ENCODE measurements around the gene STOX2.
"Not testable (repeated sequence)": the region's sequence is repeated elsewhere in the genome, so short reads cannot be mapped to it uniquely, and the experiment has no call there.

Gene STOX2

DNA sequence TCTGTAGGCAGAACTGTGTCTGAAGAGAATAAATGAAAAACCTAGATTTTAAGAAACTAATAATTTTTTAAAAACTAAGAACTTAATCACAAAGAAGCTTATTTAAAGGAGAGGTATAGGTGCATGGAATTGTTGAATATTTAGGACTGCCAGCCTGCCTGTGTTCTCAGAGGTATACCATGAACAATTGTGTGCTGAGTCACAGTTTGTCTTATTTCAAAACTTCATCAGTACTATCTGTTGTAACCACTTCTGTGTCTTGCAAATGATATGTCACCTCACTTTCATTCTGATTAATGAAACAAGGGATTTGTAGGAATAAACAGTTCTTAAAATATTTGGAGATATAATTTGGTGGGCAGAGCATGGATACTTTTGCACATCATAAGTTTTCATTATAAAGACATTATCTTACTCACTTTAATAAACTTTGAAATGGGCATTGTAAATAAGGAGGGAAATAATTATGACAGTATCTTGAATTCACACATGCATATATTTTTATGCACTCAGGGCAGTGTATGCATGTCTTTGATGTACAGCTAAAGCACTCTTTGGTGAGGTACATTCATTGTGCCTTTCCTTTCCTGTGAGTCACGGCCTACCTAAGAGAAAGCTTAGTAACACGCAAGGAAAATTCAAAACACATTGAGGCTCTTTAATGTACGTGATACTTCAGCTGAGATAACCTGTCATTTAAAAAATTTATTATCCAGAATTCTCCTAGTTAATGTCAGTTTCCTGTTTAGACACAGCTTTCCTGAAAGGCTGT is 31.7 kb downstream of the STOX2 start:
- no peak for DNase-seq

DNA sequence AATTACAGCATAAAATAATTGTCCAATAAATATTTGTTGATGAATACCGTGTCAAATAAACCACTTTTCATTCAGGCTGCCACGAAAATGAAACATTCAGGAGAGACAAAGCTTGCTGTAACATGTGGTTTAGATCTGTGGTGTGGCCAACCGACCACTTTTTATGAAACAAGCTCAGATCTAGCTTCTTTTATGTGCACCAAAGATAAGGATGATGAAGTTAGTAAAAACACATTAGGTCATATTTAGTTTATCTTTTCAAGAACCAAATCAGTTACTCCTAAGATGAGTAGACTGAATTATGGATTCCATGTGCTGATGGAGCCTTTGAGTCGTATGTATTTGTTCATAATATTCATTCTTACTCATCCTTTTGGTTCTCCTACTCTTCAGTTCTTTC is 35.8 kb downstream of the STOX2 start:
- DNase-seq = no peak

DNA sequence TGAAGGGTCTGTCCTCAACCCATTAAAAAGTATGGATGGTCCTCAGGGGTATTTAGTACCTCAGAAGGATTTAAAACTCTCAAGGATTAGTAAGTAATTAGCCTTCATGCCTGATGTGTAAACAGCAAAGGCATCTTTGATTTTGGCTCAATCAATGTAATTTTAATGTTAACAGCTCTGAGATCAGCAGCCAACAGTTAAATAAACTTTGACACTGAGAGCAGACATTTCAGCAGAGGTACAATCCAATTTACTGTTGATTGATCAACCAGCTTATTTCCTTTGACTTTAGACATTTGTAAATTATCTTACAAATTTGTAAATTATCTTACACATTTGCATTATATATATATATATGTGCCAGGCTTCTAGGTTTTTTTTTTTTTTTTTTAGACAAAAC is 36.9 kb downstream of the STOX2 start:
- DNase-seq = no peak

DNA sequence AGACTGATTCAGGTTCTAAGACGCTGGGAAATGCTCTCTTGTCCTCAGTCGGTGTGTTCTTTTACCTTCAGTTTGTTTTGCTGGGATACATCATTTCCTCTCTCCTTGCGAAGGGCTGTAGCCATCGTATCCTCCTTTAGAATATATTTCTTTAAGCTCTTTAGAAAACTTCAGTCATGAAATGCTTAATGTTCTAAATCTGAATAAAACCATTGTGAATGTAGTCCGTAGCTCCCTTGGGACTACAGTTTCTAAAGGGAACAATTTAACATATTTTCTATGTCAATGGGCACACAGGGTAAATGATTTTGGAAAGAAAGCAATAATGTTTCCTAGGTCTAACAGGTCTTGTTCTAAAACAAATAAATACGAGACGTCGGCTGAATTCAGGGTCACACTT is 40.6 kb downstream of the STOX2 start:
- no peak for DNase-seq

GRCh38 chr4:183950536-183950935 is 45.4 kb downstream of the STOX2 start:
- DNase-seq = no peak

DNA sequence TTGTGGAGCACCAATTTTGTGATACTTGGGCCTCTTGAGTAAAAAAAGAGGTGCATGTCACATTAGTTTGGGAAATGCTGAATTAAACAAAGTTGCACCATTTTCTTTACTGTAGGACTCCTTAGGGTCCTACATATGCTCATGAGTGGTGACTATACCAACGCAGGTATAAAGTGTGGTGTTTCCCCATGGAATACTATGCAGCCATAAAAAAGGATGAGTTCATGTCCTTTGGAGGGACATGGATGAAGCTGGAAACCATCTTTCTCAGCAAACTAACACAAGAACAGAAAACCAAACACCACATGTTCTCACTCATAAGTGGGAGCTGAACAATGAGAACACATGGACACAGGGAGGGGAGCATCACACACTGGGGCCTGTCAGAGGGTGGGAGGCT is 47.5 kb downstream of the STOX2 start:
- DNase-seq = not testable (repeated sequence)

DNA sequence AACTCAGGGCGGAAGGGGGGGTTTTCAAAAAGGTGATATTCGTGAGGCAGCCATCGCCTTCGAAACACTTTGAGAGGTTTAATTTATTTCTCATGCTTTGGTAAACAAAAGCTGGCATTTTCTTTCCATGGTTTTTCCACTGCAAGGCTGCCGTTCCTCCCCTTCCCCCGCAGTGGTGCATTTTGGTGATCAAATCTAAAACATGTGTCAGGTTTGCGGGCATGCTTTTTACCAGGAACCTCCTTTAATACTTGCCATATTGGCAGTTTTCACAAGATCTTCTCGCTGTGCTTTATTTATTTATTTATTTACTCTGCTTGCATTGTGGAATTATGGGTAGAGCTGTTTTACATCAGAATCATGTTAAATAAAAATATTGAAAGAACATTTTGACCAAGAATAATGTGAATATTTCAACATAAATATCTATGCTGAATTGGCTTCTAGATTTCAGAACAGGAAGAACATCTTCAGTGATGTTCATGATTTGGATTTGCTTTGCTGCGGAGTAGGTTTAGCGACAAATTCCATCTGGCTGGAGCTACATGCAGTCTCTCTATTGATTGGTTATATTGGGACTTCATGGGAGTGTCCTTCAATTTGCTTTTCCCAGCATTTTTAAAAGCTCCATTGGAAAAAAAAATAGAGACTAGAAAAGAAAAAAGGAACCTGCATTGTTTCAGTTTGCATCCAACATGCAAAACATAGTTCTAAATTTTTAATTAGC is 54.4 kb downstream of the STOX2 start:
- DNase-seq = no peak

GRCh38 chr4:183960046-183960420 is 54.9 kb downstream of the STOX2 start:
- DNase-seq = no peak

DNA sequence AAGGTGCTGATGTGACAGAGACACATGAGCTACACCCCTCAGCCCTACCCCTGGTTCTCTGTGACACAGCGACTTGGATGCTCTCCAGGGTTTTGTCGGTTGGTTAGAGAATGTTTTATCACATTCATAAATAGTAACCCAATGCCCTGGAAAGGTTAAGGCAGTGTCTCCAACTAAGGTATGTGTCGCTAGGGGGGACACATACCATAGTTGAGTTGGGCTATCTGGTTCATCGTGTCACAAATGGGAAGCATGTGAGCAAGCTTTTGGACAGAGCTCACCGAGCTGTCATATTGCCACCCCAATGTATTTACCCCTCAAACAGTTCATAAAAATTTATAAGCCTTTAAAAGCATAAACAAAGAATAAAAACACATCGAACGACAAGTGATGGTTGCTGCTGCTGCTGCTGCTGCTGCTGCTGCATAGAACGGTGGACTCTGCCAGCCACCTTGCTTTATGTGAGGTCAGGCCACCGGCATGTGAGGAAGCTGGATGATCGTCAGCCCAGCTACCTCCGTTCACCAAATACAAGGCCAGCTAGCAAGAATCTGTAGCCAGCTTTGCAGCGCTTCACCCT is 55.9 kb downstream of the STOX2 start:
- DNase-seq = no peak

DNA sequence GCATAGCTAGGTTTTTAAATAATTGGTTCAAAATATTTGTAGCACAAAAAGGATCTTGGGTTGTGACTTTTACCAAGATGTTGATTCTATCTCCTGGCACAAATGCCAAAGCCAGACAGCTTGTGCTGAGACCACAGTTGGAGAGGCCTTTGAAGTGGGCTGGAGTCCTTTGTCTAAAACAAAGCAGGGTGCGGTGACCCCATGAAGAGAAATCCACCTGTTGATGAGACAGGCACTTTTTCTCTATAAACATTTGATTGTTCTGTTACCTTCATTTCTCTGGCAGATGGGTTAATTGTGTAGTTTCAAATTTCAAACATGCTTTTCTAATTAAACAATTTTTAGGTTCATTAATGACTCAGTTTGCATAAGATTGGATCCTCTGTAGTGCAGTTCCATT is 56.7 kb downstream of the STOX2 start:
- no peak for DNase-seq

DNA sequence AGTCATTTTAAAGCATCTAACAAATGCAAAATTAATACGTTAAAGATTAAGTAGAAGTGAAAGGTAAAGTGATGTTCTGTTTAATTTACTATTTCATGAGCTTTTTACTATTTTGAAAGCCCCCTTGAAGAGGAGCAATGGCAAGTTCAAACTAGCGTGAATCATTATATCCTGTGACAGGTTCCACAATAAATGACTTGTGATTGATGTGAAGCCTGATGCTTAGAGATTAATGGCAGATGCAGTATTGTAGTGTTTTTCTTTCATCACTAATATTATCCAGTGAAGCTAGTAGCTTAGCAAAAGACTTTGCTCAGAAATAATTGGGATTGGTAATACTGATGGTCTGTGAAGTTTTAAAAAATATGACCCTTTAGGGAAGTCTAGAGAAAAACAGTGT is 57.3 kb downstream of the STOX2 start:
- DNase-seq = no peak

GRCh38 chr4:183966371-183966770 is 61.3 kb downstream of the STOX2 start:
- no peak for DNase-seq

DNA sequence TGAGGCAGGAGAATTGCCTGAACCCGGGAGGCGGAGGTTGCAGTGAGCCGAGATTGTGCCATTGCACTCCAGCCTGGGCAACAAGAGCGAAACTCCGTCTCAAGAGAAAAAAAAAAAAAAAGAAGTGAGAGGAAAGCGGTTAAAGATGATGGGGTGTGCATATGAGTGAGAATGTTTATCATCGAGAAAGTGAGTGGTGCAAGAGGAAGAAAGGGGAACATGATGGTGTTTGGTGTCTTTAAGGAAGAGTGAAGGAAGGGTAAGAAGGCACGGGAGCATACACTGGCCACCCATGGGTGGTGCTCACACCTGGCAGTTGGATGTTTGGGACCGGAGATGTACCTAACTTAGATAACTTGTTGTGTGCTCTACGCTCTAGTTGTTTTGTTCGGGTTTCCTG is 62.2 kb downstream of the STOX2 start:
- no peak for DNase-seq

DNA sequence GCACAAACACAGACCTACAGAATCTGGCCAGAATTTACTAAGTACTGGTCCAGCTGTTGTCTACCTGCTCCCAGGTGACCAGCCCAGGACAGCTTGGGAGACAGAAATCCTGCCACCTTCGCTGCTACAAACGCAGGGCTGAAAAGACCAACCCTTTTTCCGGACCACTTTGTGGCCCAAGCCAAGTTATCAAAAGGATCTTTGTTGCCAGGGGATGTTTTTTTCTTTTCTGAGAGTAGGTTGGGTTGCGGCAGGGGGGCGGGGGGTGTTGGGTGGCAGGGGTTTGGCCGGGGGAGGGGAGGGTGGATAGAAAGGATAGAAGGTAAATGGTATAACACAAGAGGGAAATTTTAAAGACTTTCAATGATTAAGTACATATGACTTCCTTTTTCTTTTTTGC is 63.4 kb downstream of the STOX2 start:
- no peak for DNase-seq

- DNase-seq = no peak
Observed at GRCh38 chr4:183968931-183969330, 63.8 kb downstream of the STOX2 start.

GRCh38 chr4:183969596-183969995 is 64.5 kb downstream of the STOX2 start:
- DNase-seq = no peak

- no peak for DNase-seq
Observed at GRCh38 chr4:183971929-183972490, 66.9 kb downstream of the STOX2 start.

DNA sequence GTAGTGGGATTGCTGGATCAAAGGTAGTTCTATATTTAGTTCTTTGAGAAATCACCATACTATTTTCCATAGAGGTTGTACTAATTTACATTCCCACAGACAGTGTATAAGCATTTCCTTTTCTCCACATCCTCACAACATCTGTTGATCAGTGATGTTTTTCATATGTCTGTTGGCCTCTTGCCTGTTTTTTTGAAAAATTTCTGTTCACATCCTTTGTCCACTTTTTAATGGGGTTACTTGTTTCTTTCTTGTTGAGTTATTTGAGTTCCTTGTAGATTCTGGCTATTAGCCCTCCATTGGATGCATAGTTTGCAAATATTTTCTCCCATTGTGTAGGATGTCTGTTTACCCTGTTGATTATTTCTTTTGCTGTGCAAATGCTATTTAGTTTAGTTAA is 72.6 kb downstream of the STOX2 start:
- no peak for DNase-seq

GRCh38 chr4:183984566-183984965 is 79.5 kb downstream of the STOX2 start:
- DNase-seq = no peak

DNA sequence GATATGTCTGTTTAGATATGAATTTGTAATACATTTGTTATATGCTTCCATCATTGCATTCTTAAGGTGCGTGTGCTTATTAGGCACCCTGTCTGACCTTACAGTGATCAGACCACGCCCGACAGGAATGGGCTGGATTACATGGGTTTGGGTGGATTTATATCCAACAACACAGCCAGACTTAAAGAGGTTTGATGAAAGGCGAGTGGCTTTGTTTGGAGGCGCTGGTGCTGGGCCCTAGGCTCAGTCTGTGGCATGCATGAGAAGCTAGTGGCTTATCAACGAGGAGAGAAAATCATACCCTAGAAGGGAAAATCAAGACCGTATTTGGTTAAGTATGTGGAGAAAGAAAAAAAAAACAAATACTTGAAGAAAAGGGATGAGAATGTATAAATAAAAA is 80.7 kb downstream of the STOX2 start:
- no peak for DNase-seq

DNA sequence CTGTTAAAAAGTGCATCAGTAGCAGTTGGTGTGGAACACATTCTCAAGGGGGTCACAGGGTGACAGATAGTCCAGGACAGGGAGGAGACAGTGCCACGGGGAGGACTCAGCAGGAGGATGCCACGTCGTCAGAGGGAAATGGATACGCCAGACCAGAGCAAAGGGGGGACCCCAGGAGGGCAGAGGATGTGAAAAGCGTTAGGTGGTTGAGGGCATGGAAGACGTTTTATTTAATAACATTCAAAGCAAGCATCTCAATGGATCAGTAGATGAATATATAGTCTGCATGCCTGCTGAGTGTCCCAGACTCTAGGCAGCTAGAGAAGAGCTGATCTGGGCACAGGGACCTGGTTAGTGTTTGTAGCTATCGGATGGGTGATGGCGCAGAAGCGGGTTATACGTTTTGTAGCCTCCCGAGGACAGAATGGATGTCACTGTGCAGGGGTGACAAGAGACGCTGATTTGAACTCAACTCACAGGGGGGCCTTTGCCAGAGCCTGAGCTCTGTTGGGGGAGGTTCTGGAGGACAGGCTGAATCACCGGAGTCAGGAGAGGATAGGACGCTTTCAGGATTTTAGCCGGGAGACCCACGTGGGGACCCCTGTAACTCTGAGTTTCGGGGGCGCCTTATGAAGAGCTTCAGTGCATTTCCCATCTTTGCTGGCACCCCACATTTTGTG is 81.3 kb downstream of the STOX2 start:
- DNase-seq = no peak

DNA sequence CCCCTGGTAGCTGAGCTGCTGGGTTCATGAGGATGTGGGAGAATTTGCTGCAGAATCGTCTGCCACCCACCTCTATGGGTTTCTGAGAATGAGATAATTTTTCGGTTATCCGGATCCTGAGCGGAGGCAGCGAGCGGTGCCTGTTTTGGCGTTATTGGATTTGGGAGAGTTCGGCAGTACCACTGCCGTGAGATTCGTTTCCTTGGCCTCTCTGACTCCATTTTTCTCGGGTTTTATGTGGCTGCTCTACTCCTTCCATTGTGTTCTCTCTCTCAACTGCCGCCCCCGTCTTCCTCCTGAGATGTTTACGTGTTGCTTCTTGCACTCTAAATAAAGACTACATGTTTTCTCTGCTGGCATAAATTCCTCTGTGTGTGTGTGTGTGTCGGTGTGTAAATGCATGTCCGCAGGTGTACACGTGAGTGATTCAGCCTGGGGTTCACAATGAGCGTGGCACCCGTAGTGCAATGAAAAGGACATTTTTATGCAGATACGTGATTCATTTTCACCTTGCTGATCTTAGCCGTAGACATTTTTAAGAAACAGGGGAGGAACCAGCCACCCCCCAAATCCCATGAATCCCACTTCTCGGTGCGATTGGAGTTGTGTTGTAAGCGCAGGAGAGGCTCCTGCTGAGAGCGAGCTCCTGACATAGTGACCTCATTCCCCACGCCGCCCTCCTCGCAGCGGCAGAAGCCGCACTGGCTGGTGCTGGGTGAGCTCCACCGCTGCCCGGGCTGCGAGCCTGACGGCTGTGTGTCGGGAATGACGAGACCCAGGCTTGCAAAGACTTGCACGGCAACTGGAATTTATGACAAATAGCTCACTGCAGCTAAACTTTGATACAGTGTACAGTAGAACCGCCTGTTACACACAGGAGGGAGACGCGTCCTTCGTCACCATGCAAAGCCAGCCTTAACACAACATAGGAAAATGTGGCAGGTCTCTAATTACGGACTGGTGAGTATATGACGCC is 82.2 kb downstream of the STOX2 start:
- no peak for DNase-seq
